ENCODE results near the gene PLIN4.

The PLIN4 gene

DNA sequence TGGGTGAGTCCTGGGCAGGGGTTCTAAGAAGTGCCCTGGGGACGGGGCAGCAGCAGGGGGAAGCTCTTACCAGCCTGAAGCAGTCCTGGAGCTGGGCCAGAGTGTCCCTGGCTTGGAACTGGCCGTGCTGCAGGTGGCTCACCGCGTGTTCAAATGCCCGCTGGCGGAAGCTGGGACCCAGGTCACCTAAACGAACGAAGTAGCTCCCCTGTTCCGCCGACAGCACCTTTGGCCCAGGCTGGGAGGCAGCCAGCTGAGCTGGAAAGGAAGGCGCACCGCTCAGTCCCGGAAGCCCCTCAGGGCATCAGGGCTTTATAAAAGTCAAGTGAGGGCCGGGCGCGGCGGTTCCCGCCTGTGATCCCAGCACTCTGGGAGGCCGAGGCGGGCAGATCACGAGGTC lies 9.6 kb downstream of the PLIN4 start:
- H3K27me3 Mint-ChIP-seq: no peaks in the 10 kb centered on the region
- H3K9me3 Mint-ChIP-seq: no peaks in the 10 kb centered on the region
- DNase-seq (no peak), ATAC-seq (no peak)
- peaks cover 4% of the 10 kb centered on the region for H3K36me3 Mint-ChIP-seq (ENCODE audit: low read depth)
- no peak overlapping the region for H3K4me3 Mint-ChIP-seq
- no peak overlapping the region for H3K27ac Mint-ChIP-seq
- peaks cover 19% of the 10 kb centered on the region for H3K4me1 Mint-ChIP-seq

DNA sequence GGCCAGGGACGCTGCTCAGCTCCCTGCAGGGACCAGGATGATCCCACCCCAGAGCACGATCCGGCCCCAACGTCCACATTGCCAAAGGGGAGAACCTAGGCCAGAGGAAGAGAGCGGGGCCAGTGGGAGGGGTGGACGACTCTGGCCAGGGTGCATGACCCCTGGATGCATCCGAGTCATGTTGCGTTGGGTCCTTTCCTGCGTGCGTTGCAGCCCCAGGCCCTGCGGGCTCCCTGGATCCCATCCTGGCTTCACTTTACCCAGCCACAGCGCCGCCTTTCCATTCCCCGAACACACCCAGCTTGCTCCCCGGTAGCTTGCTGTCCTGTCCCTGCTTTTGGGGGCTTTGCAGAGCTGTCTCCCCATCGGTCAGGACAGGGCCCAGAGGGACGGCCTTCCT lies 10.5 kb downstream of the PLIN4 start:
- Mint-ChIP-seq H3K36me3 (ENCODE audit: low read depth) (peaks cover 4% of the 10 kb centered on the region), H3K9me3 (no peaks in the 10 kb centered on the region), H3K4me3 (no peak overlapping the region), H3K27ac (no peak overlapping the region), H3K4me1 (peaks cover 19% of the 10 kb centered on the region), H3K27me3 (no peaks in the 10 kb centered on the region)
- DNase-seq (no peak), ATAC-seq (no peak)

DNA sequence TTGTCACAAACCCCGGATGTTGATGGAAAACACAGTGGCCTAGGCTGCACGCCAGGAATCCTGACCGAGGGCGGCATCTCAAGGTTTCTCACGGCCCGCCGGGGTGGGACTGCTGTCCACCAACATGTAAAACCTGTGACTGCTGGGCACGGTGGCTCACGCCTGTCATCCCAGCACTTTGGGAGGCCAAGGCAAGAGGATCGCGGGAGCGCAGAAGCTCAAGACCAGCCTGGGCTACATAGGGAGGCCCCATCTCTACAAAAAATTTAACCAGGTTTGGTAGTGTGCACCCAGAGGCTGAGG lies 11.2 kb downstream of the PLIN4 start:
- no peak for DNase-seq
- Mint-ChIP-seq H3K36me3 (ENCODE audit: low read depth) (peaks cover 4% of the 10 kb centered on the region), H3K9me3 (no peaks in the 10 kb centered on the region), H3K4me1 (peaks cover 19% of the 10 kb centered on the region), H3K27me3 (no peaks in the 10 kb centered on the region), H3K4me3 (no peak overlapping the region), H3K27ac (no peak overlapping the region)
- ATAC-seq: no peak

DNA sequence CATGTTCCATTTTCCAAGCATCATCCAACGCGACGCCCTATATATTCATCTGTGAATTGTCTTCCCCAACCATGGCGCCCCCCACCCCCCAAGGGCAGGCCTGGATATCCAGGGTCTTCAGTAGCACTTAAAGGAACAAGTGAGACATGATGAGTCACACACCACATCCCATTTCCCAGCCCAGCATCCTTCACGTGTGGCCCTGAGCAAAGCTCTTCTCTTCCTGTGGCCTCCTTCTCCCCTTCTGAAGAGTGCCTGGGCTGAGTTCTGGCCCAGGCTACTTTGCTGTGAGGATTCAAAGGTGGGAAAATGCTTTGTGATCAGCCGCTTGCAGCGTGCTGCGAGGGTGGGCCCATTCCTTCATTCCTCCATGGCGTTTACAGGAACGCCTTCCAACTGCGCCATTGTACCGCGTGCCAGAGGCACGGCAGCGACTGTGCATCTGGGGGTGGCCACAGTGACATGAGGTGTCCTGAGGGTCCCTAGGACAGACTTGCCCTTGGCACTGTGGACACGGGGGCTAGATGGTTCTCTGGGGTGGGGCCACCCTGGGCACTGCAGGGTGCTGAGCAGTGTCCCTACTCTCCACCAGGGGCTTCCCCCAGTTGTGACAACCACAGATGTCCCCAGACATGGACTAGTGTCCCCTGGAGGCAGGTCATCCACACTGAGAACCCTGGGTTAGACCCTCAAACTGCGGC lies 11.7 kb downstream of the PLIN4 start:
- Mint-ChIP-seq H3K9me3 (no peaks in the 10 kb centered on the region), H3K27me3 (no peaks in the 10 kb centered on the region), H3K36me3 (ENCODE audit: low read depth) (peaks cover 4% of the 10 kb centered on the region), H3K27ac (peak overlapping the region; percentile 76), H3K4me3 (no peak overlapping the region), H3K4me1 (peaks cover 19% of the 10 kb centered on the region)
- ATAC-seq (peak; percentile 54), DNase-seq (peak; percentile 20)

DNA sequence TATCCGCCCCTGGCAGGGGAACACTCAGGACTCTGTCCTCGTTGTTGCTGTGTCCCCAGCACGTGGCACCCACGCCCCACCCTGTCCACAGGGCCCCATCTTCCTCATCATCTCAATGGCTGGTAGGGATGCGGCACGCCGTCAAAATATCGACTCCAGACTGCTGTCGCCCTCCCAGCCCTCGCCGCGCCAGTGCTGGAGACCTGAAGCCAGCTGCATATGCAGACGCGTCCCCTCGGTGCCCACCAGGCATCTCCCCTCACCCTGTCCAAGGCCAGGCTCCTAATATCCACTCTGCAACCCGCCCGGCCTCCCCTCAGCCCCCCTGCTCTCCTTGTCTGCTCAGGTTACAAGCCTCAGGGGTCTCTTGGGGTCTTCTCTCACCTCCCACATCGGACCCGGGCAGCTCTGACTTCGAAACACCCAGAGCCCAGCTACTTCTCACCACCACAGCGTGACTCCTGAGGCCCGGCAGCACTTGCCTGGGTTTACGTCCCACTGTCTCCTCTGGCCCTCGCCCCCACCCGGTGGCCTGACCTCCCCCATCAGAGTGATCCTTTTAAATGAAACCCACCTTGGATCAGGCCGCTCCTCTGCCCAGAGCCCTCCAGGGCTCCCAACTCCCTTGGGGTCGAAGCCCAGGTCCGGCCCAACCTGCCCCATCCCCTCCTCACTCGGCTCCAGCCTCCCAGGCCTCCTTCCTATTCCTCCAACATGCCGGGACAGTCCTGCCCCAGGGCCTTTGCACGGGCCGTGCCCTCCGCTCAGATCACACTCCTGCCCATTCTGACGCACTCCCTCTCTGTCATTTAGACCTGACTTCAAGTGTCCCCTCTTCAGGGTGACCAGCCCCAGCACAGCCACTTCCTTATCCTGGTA lies 12.5 kb downstream of the PLIN4 start:
- ATAC-seq (no peak), DNase-seq (no peak)
- Mint-ChIP-seq H3K4me3 (no peak overlapping the region), H3K27ac (peak overlapping the region; percentile 76), H3K36me3 (ENCODE audit: low read depth) (peaks cover 4% of the 10 kb centered on the region), H3K27me3 (no peaks in the 10 kb centered on the region), H3K9me3 (no peaks in the 10 kb centered on the region), H3K4me1 (peaks cover 19% of the 10 kb centered on the region)

DNA sequence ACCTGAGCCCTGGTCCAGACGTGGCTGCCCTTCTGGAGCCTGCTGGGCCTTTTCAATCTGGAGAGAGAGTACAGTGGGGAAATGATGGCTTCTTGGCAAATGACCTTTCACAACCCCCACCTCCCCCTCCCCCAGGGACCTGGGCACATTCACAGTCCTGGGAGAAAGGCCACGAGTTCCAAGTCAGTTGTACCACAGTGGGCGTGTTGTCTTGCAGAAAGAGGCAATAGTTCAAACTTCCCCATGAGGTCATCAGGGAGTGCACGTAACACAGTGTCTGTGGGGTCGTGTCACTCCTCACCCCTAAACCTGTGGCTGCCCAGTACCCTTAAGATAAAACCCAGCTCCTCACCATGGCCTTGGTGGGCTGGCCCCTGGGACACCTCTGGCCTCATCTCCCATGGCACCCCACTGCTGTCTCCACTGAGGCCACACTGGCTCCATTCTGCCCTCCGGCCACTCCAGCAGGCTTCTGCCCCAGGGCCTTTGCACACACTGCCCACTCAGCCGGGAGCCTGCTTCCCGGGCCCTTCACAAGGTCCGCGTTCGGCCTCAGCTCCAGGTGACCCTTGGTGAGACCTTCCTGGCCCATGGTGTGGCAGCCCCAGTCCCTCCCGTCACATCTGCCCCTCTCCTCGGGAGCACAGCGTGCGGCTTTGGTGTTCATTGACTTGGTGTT lies 13.3 kb downstream of the PLIN4 start:
- H3K36me3 Mint-ChIP-seq (ENCODE audit: low read depth): peaks cover 4% of the 10 kb centered on the region
- H3K27me3 Mint-ChIP-seq: no peaks in the 10 kb centered on the region
- ATAC-seq (peak; percentile 38), DNase-seq (peak; percentile 12)
- peaks cover 19% of the 10 kb centered on the region for H3K4me1 Mint-ChIP-seq
- no peaks in the 10 kb centered on the region for H3K9me3 Mint-ChIP-seq
- H3K27ac Mint-ChIP-seq: no peak overlapping the region
- H3K4me3 Mint-ChIP-seq: no peak overlapping the region

DNA sequence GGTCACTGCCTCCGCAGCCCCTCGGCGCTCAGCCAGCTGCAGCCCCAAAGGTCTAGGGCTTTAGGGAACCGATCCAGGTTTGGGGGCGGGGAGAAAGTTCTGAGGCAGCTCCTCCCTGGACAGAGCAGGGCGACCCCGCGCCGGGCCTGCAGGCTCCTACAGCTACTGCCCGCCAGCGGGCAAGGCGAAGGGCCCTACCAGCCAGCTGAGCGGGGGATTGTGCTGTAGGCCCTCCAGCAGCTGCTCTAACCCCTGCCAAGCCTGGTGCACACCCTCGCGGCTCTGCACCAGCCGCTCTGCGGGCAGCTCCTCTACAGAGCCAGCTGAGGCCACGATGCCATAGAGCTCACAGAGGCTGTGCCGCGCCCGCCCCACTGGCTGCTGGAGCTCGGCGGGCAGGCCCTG lies 14.0 kb downstream of the PLIN4 start:
- Mint-ChIP-seq H3K4me3 (no peak overlapping the region), H3K9me3 (no peaks in the 10 kb centered on the region), H3K36me3 (ENCODE audit: low read depth) (peaks cover 4% of the 10 kb centered on the region), H3K27me3 (no peaks in the 10 kb centered on the region), H3K27ac (no peak overlapping the region), H3K4me1 (peaks cover 19% of the 10 kb centered on the region)
- DNase-seq (no peak), ATAC-seq (no peak)

DNA sequence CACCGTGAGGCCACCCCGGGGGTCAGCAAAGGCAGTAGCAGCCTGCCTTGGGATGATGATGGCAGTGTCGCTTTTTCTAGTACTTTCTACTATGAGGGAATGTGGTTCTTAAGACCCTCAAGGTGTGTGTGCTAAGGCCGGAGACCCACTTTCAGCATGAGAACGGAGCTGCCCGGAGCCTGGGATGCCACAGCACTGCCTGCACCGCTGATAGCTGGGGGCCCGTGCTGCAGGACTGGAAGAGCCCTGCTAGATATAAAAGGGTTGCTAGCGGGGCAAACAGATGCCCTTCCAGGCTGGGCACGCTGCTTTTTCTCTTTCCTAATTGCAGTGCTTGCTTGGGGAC lies 14.5 kb downstream of the PLIN4 start:
- Mint-ChIP-seq H3K27me3 (no peaks in the 10 kb centered on the region), H3K27ac (no peak overlapping the region), H3K4me1 (peaks cover 19% of the 10 kb centered on the region), H3K9me3 (no peaks in the 10 kb centered on the region), H3K36me3 (ENCODE audit: low read depth) (peaks cover 4% of the 10 kb centered on the region), H3K4me3 (no peak overlapping the region)
- ATAC-seq (no peak), DNase-seq (no peak)

DNA sequence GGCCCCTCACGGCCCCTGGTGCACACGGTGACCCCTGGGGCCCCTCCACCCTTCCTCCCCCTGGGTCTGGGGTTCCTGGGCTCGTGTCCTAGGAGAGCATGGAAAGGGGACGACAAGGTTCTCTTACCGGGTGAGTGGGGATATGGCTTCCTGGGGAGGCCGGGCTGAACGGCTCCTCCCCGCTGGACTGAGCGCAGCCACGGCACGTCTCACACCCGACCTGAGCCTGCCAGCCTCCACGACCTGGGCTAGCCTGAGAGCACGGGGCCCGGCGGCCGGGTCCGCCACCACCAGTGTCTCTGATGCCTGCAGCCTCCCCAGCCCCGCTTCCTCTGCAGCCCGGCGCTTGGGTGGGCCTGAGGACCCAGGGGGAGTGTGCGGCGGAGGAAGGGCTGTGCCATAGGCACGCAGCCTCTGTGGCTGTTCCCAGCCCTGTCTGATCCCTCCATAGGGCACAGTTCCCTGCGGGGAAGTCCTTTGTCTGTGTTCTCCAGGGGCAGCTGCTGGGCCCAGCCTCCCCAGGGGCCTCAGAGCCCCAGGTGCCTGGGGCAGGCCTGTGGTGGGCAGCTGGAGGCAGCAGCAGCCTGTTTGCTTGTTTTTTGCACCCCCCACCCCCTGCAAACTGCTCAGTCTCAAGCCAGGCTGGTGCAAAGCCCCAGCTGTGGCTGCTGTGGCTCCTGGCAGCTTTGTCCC lies 15.0 kb downstream of the PLIN4 start:
- no peak for DNase-seq
- H3K36me3 Mint-ChIP-seq (ENCODE audit: low read depth): peaks cover 4% of the 10 kb centered on the region
- no peak for ATAC-seq

DNA sequence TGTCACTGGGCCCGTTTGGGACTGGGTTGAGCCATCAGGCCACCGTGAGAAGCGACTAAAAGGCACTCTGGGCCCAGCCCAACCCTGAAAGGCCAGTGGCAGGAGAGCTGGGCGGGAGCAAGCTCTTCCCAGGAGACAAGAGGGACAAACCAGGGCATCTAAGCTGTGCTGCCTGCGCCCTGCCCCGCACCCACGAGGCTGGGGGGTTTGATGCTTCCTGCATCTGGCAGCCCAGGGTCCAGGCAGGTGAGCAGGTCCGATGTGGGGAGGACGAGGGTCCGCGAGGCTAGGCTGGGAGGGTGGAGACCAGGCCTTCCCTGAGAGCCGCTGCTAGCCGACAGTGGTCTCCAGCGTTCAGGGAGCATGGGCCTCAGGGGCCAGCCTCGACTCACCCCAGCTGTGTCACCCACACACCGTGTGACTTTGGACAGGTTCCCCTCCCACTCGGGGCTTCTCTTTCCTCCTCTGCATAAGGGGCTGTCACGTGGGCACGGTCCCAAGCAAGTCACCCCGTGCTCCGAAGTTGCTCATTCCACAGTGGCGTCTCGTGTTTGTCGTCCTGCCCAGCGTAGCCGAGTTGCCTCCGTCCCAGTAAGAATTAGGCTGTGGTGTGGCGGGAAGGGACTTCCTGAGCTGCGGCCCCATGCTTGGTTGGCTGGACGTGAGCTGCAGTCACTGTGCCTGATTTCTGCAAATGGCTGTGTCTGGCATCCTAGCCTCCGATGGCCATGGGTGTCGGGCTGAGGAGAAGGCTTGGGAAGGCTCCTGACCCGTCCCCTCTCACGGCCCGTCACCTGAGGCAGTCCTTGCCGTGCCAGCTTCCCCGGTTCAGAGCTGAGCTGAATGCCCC lies 15.8 kb downstream of the PLIN4 start:
- ATAC-seq (no peak), DNase-seq (no peak)
- H3K27ac Mint-ChIP-seq: no peak overlapping the region

More for the DNA sequence above, 15.0 kb downstream of the PLIN4 start:
- Mint-ChIP-seq H3K4me3 (no peak overlapping the region), H3K9me3 (no peaks in the 10 kb centered on the region), H3K4me1 (peaks cover 19% of the 10 kb centered on the region), H3K27ac (no peak overlapping the region), H3K27me3 (no peaks in the 10 kb centered on the region)

DNA sequence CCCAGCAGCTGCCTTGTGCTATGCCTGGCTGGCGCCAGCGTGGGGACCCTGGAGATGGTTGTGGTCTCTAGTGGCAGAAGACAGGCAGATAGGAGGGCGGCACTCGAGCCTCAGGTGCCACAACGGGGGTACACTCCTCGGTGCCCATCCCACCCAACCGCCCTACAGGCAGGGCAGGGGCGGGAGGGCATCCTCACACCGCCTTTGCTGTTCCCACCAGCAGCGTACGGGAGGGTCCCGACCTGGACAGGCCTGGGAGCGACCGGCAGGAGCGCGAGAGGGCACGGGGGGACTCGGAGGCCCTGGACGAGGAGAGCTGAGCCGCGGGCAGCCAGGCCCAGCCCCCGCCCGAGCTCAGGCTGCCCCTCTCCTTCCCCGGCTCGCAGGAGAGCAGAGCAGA lies 16.6 kb downstream of the PLIN4 start:
- Mint-ChIP-seq H3K4me3 (no peak overlapping the region), H3K9me3 (no peaks in the 10 kb centered on the region), H3K27me3 (no peaks in the 10 kb centered on the region), H3K36me3 (ENCODE audit: low read depth) (peaks cover 4% of the 10 kb centered on the region), H3K27ac (no peak overlapping the region), H3K4me1 (peaks cover 18% of the 10 kb centered on the region)
- DNase-seq (no peak), ATAC-seq (no peak)

More for the DNA sequence above, 15.8 kb downstream of the PLIN4 start:
- Mint-ChIP-seq H3K4me1 (peaks cover 19% of the 10 kb centered on the region), H3K27me3 (no peaks in the 10 kb centered on the region), H3K4me3 (no peak overlapping the region), H3K9me3 (no peaks in the 10 kb centered on the region), H3K36me3 (ENCODE audit: low read depth) (peaks cover 4% of the 10 kb centered on the region)

DNA sequence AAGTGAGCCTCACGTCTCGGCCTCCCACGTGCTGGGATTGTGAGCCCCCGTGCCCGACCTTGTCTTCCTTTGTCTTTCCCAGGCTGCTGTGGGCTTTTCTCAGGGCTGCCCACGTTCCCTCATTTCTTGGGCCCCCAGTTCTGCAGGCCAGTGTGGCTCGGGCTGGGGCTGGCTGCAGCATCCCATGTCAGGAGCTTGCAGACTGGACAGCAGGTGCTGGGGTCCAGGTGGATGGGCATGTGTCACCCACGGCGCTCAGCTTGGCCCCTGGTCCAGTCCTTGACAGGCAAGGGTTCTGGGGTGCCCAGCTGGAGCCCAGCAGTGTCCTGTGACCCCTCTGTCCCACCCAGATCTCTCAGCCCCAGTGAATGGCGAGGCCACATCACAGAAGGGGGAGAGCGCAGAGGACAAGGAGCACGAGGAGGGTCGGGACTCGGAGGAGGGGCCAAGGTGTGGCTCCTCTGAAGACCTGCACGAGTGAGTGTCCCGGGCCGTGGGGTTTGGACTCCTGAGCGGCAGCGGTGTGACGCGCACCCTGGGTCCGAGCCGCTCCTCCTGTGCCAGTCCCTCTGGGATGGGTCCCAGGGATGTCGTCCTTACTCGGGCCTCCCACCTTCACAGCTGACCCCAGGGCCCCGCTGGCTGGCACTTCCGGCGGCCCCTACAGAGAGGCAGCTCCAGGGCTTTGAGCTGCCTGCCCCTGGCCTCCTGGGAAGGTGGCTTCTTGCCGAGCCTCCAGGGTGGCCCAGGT lies 17.3 kb downstream of the PLIN4 start:
- DNase-seq (no peak), ATAC-seq (no peak)
- no peak overlapping the region for H3K4me3 Mint-ChIP-seq
- H3K36me3 Mint-ChIP-seq (ENCODE audit: low read depth): no peaks in the 10 kb centered on the region
- H3K27me3 Mint-ChIP-seq: no peaks in the 10 kb centered on the region
- no peaks in the 10 kb centered on the region for H3K9me3 Mint-ChIP-seq
- peaks cover 11% of the 10 kb centered on the region for H3K4me1 Mint-ChIP-seq
- no peak overlapping the region for H3K27ac Mint-ChIP-seq

DNA sequence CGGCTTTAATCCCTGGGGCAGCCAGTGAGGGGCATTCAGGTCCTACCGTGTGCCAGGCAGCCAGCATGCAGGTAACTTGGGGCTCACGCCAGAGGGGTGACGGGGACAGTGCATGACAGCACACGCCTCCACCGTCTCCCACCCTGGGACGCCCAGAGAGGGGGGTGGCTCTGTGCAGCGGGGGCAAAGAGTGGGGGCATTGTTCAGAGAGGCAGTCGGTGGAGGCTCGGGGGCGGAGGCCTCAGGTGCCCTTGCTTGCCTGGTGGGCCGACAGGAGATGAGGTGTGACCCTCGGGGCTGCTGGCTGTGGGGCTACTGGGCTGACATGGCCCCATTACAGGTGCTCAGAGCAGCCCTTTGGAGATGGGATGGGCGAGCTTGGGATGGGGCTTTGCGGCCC lies 18.4 kb downstream of the PLIN4 start:
- no peak for ATAC-seq
- no peak overlapping the region for H3K27ac Mint-ChIP-seq

More for the DNA sequence above, 18.4 kb downstream of the PLIN4 start:
- Mint-ChIP-seq H3K36me3 (ENCODE audit: low read depth) (no peaks in the 10 kb centered on the region), H3K27me3 (no peaks in the 10 kb centered on the region), H3K4me1 (peaks cover 2% of the 10 kb centered on the region), H3K4me3 (no peak overlapping the region), H3K9me3 (no peaks in the 10 kb centered on the region)
- DNase-seq: no peak
